Glutamatergic neuron (in vitro differentiated cells): ENCODE results near the gene CNTRL. TPM values are rescaled to one million over a fixed set of nuclear protein-coding genes. Genes with fewer than 3 reads are reported as not detected.

Source experiments
- DNase-seq: peaks from one replicate; pipeline ENCODE4 v3.0.0; 2022
- H3K27ac Mint-ChIP-seq: one replicate; pipeline ENCODE4 v1.8.0; 2020; ENCODE audit warnings: mild to moderate bottlenecking, mixed read lengths, inconsistent platforms; ENCODE audit not compliant: unreplicated experiment
- H3K27me3 Mint-ChIP-seq: one replicate; pipeline ENCODE4 v1.8.0; 2020; ENCODE audit warnings: mild to moderate bottlenecking, moderate library complexity, mixed read lengths, inconsistent platforms; ENCODE audit not compliant: unreplicated experiment
- H3K36me3 Mint-ChIP-seq: one replicate; pipeline ENCODE4 v1.8.0; 2020; ENCODE audit warnings: mild to moderate bottlenecking, mixed read lengths, inconsistent platforms; ENCODE audit not compliant: unreplicated experiment
- H3K4me1 Mint-ChIP-seq: one replicate; pipeline ENCODE4 v1.8.0; 2020; ENCODE audit warnings: mild to moderate bottlenecking, low read depth, mixed read lengths, inconsistent platforms; ENCODE audit not compliant: unreplicated experiment
- H3K4me3 Mint-ChIP-seq: one replicate; pipeline ENCODE4 v1.8.0; 2020; ENCODE audit warnings: mild to moderate bottlenecking, mixed read lengths, inconsistent platforms; ENCODE audit not compliant: unreplicated experiment
- H3K9me3 Mint-ChIP-seq: one replicate; pipeline ENCODE4 v1.8.0; 2020; ENCODE audit warnings: mild to moderate bottlenecking, moderate library complexity, mixed read lengths, inconsistent platforms; ENCODE audit not compliant: unreplicated experiment
- CTCF ChIP-seq: fragments of 200-600 bp; sonication (generic); IDR thresholded peaks from one replicate; pipeline ENCODE4 v1.5.0; 2021; ENCODE audit not compliant: partially characterized antibody, unreplicated experiment
- total RNA-seq: library from RNA; stranded (reverse); fragmentation: NEBNext Ultra II Directional; extraction: Animal tissue kit (Norgen Biotek cat#: 25700); gene quantifications from one replicate; pipeline ENCODE4 v1.2.1, GENCODE V29; 2021; ENCODE audit not compliant: unreplicated experiment

Gene CNTRL
- total RNA-seq, 1 donor from 2014 or later: 9.5 TPM

GRCh38 chr9:121141306-121141705 lies 66.6 kb downstream of the CNTRL start:
- TF ChIP-seq CTCF: no peak
- Mint-ChIP-seq H3K9me3 (no peaks in the 10 kb centered on the region), H3K27ac (no peak overlapping the region), H3K36me3 (no peaks in the 10 kb centered on the region), H3K27me3 (no peaks in the 10 kb centered on the region), H3K4me3 (no peak overlapping the region), H3K4me1 (no peaks in the 10 kb centered on the region)
- DNase-seq: no peak

DNA sequence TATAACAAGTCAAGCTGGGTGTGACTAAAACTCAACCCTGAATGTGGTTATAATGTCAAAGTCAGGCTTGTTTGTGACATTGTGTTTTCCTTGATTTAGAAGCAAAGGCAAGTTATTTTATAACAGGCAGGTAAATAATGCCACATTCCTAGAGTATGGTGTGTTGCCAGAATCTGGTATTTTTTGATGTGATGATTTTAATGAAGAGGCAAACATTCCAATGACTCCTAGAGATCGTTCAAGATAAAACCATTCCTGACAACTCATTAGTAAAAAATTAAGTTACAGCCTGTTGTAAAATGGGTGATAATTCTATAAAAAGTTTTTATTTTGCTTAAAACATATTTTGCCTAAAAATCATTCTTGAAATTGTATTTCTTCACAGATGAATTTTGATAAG lies 67.0 kb downstream of the CNTRL start:
- H3K27ac Mint-ChIP-seq: no peak overlapping the region

DNA sequence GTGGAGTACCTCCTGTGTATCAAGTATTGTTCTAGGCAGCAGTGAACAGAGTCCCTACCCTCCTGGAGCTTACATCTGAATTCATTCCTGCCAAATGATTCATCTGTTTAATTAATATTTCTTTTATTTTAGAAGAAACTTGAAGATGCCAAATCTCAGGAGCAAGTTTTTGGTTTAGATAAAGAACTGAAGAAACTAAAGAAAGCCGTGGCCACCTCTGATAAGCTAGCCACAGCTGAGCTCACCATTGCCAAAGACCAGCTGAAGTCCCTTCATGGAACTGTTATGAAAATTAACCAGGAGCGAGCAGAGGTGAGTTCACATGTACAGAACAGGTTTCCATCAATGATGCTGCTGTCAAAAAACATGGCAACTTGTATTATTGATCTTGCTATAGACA lies 69.0 kb downstream of the CNTRL start:
- Mint-ChIP-seq H3K4me3 (no peak overlapping the region), H3K36me3 (no peaks in the 10 kb centered on the region), H3K4me1 (no peaks in the 10 kb centered on the region)

More for the DNA sequence above, 67.0 kb downstream of the CNTRL start:
- no peak for TF ChIP-seq CTCF
- Mint-ChIP-seq H3K4me1 (no peaks in the 10 kb centered on the region), H3K4me3 (no peak overlapping the region), H3K9me3 (no peaks in the 10 kb centered on the region), H3K27me3 (no peaks in the 10 kb centered on the region), H3K36me3 (no peaks in the 10 kb centered on the region)
- no peak for DNase-seq

DNA sequence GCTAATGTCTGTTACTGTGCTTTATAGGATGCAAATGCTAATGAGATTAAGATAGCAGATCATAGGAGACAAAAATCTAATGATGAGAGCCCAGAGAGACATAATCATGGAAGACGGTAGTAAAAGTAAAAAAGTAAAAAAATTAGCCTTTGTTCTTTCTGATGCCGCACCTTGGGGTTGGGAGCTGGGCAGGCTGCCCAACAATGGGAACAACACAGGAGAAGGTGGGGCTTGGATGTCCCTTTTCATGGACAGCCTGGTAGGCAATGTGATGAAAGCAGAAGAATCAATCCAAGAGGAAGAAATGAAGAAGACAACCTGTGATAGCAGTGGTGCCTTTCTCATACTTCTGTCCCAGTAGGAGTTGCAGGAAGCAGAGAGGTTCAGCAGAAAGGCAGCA lies 69.7 kb downstream of the CNTRL start:
- DNase-seq: no peak
- H3K4me1 Mint-ChIP-seq: no peaks in the 10 kb centered on the region
- no peak overlapping the region for H3K27ac Mint-ChIP-seq
- no peaks in the 10 kb centered on the region for H3K27me3 Mint-ChIP-seq
- no peak for TF ChIP-seq CTCF
- H3K36me3 Mint-ChIP-seq: no peaks in the 10 kb centered on the region
- H3K9me3 Mint-ChIP-seq: no peaks in the 10 kb centered on the region
- H3K4me3 Mint-ChIP-seq: no peak overlapping the region

More for the DNA sequence above, 69.0 kb downstream of the CNTRL start:
- no peaks in the 10 kb centered on the region for H3K27me3 Mint-ChIP-seq
- no peak for TF ChIP-seq CTCF
- H3K9me3 Mint-ChIP-seq: no peaks in the 10 kb centered on the region
- no peak overlapping the region for H3K27ac Mint-ChIP-seq
- no peak for DNase-seq

- no peak for TF ChIP-seq CTCF
- H3K4me3 Mint-ChIP-seq: no peak overlapping the region
- H3K4me1 Mint-ChIP-seq: no peaks in the 10 kb centered on the region
- H3K27me3 Mint-ChIP-seq: no peaks in the 10 kb centered on the region
- peaks cover 1% of the 10 kb centered on the region for H3K9me3 Mint-ChIP-seq
- H3K27ac Mint-ChIP-seq: no peak overlapping the region
- DNase-seq: no peak
- H3K36me3 Mint-ChIP-seq: no peaks in the 10 kb centered on the region
Observed at GRCh38 chr9:121150188-121150587, 75.4 kb downstream of the CNTRL start.
